Astrocyte (in vitro differentiated cells and primary cell): Measurements from ENCODE around the gene SH3BP2. TPM values are rescaled to one million over a fixed set of nuclear protein-coding genes. Genes with fewer than 3 reads are reported as not detected.
A peak's percentile ranks its signal among the peaks of the same experiment; 100 is the strongest.

Experiments used
- DNase-seq: peaks from one replicate; pipeline ENCODE4 v3.0.0-alpha.2; 2010; ENCODE audit warnings: low read depth
- FAIRE-seq: peaks from 2 replicates; lab custom pipeline; 2011; peaks lifted over from hg19 to GRCh38; lab: Jason Lieb, UNC
- H2AFZ ChIP-seq: 2 replicates; pipeline ENCODE4 v1.6.0; 2012; ENCODE audit warnings: low read depth, low read length, inconsistent platforms
- H3K27ac ChIP-seq: 2 replicates; pipeline ENCODE4 v1.5.1; 2011; ENCODE audit warnings: low read depth, low read length, inconsistent platforms
- H3K27me3 ChIP-seq: 2 replicates; pipeline ENCODE4 v1.6.0; 2011; ENCODE audit warnings: low read length, inconsistent platforms; ENCODE audit not compliant: insufficient read depth
- H3K36me3 ChIP-seq: 2 replicates; pipeline ENCODE4 v1.5.1; 2011; ENCODE audit warnings: low read length, inconsistent platforms; ENCODE audit not compliant: insufficient read depth
- H3K4me1 ChIP-seq: 2 replicates; pipeline ENCODE4 v1.5.1; 2011; ENCODE audit warnings: low read length, inconsistent platforms; ENCODE audit not compliant: insufficient read depth
- H3K4me2 ChIP-seq: 2 replicates; pipeline ENCODE4 v1.6.0; 2012; ENCODE audit warnings: low read length, inconsistent platforms
- H3K4me3 ChIP-seq: 2 replicates; pipeline ENCODE4 v1.5.1; 2011; ENCODE audit warnings: low read depth, mild to moderate bottlenecking, low read length, inconsistent platforms; ENCODE audit not compliant: insufficient read depth
- H3K79me2 ChIP-seq: 2 replicates; pipeline ENCODE4 v1.6.0; 2012; ENCODE audit warnings: mild to moderate bottlenecking, low read length, inconsistent platforms; ENCODE audit not compliant: insufficient read depth
- H3K9ac ChIP-seq: 2 replicates; pipeline ENCODE4 v1.6.0; 2012; ENCODE audit warnings: mild to moderate bottlenecking, low read length, inconsistent platforms
- H3K9me3 ChIP-seq: 2 replicates; pipeline ENCODE4 v1.5.1; 2012; ENCODE audit warnings: low read depth, mild to moderate bottlenecking, low read length, inconsistent platforms; ENCODE audit not compliant: insufficient read depth
- H4K20me1 ChIP-seq: 2 replicates; pipeline ENCODE4 v1.6.0; 2012; ENCODE audit warnings: low read length, inconsistent platforms; ENCODE audit not compliant: insufficient read depth
- H3K27ac Mint-ChIP-seq: one replicate; pipeline ENCODE4 v1.8.0; 2021; ENCODE audit warnings: mild to moderate bottlenecking, mixed read lengths; ENCODE audit not compliant: unreplicated experiment
- H3K27me3 Mint-ChIP-seq: one replicate; pipeline ENCODE4 v1.8.0; 2021; ENCODE audit warnings: low read depth, mixed read lengths; ENCODE audit not compliant: unreplicated experiment
- H3K36me3 Mint-ChIP-seq: one replicate; pipeline ENCODE4 v1.8.0; 2021; ENCODE audit warnings: low read depth, mixed read lengths; ENCODE audit not compliant: unreplicated experiment
- H3K4me1 Mint-ChIP-seq: one replicate; pipeline ENCODE4 v1.8.0; 2021; ENCODE audit warnings: low read depth, mixed read lengths; ENCODE audit not compliant: unreplicated experiment
- H3K4me3 Mint-ChIP-seq: one replicate; pipeline ENCODE4 v1.8.0; 2021; ENCODE audit warnings: mild to moderate bottlenecking, moderate library complexity, mixed read lengths; ENCODE audit not compliant: unreplicated experiment
- H3K9me3 Mint-ChIP-seq: one replicate; pipeline ENCODE4 v1.8.0; 2021; ENCODE audit warnings: mild to moderate bottlenecking, mixed read lengths; ENCODE audit not compliant: unreplicated experiment
- CTCF ChIP-seq: IDR thresholded peaks from 2 replicates; pipeline ENCODE4 v1.5.1; 2011; ENCODE audit warnings: low read depth, mild to moderate bottlenecking, inconsistent platforms, low read length, moderate library complexity; ENCODE audit not compliant: insufficient read depth
- EZH2 ChIP-seq: IDR thresholded peaks from 2 replicates; pipeline ENCODE4 v1.6.1; 2012; ENCODE audit warnings: mild to moderate bottlenecking, low read length, inconsistent platforms; ENCODE audit not compliant: insufficient read depth
- total RNA-seq: library from RNA; stranded (reverse); gene quantifications from 2 replicates; pipeline ENCODE4 v1.2.1, GENCODE V29; 2021

Gene SH3BP2
- total RNA-seq, 1 donor from 2014 or later, result 33.7 TPM

DNA sequence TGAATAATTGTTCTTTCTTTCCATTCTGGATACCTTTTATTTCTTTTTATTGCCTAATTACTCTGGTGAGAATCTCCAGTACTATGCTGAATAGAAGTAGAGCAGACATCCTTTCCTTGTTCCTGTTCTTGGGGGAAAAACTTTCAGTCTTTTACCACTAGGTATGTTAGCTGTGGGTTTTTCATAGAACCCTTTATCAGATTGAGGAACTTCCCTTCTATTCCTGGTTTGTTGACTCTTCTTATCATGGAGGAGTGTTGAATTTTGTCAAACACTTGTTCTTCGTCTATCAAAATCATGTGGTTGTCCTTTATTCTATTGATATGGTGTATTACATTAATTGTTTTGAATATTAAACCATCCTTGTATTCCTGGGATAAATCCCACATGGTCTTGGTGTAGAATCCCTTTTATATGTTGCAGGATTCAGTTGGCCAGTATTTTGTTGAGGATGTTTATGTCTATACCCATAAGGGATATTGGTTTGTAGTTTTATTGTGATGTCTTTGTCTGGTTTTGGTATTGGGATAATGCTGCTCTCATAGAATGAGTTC, 23.6 kb downstream of the SH3BP2 start:
- peaks cover 60% of the 10 kb centered on the region for H3K79me2 ChIP-seq
- H3K27ac Mint-ChIP-seq, result no peak overlapping the region

DNA sequence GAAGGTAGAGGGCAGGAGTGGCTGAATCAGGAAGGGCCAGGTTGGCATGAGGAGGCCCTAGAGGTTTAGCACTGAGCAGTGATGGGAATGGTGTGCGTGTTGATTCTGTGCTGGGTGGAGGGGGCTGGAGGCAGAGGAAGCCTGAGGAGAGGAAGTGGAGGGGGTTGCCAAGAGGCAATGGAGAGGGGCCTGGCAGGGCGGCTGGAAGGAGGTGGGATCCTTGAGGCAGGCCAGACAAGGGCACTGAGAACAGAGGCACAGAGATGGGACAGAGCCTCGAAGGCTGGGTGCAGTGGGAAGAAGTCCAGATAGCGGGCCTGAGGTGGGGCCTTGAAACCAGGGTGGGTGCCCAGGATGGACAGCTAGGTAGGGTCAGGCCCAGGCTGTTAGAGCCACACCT, 24.3 kb downstream of the SH3BP2 start:
- TF ChIP-seq EZH2, result no peak
- no peak for TF ChIP-seq CTCF
- Mint-ChIP-seq H3K9me3 (peaks cover 11% of the 10 kb centered on the region), H3K27me3 (no peaks in the 10 kb centered on the region), H3K4me3 (peak overlapping the region; percentile 83), H3K4me1 (peaks cover 3% of the 10 kb centered on the region), H3K36me3 (peaks cover 12% of the 10 kb centered on the region), H3K27ac (no peak overlapping the region)
- Histone ChIP-seq H3K27me3 (no peaks in the 10 kb centered on the region), H3K9ac (no peak overlapping the region), H3K9me3 (peaks cover 4% of the 10 kb centered on the region), H3K27ac (no peak overlapping the region), H3K36me3 (no peaks in the 10 kb centered on the region), H3K4me1 (peaks cover 13% of the 10 kb centered on the region), H4K20me1 (peaks cover 29% of the 10 kb centered on the region), H3K79me2 (peaks cover 60% of the 10 kb centered on the region), H3K4me3 (no peak overlapping the region), H3K4me2 (peak overlapping the region; percentile 88), H2AFZ (no peak overlapping the region)
- no peak for DNase-seq
- no peak for FAIRE-seq

More for the DNA sequence above, 23.6 kb downstream of the SH3BP2 start:
- peaks cover 19% of the 10 kb centered on the region for H3K4me1 ChIP-seq
- no peak overlapping the region for H3K4me3 ChIP-seq
- H3K27ac ChIP-seq, result no peak overlapping the region
- H2AFZ ChIP-seq, result no peak overlapping the region
- TF ChIP-seq EZH2 (no peak), CTCF (no peak)
- Mint-ChIP-seq H3K36me3 (peaks cover 15% of the 10 kb centered on the region), H3K4me1 (peaks cover 9% of the 10 kb centered on the region), H3K4me3 (peak overlapping the region; percentile 83), H3K9me3 (peaks cover 14% of the 10 kb centered on the region), H3K27me3 (no peaks in the 10 kb centered on the region)
- no peak overlapping the region for H3K4me2 ChIP-seq
- H3K9me3 ChIP-seq, result peaks cover 4% of the 10 kb centered on the region
- peaks cover 32% of the 10 kb centered on the region for H4K20me1 ChIP-seq
- H3K36me3 ChIP-seq, result no peaks in the 10 kb centered on the region
- no peaks in the 10 kb centered on the region for H3K27me3 ChIP-seq
- no peak for DNase-seq
- FAIRE-seq, result no peak
- H3K9ac ChIP-seq, result no peak overlapping the region

DNA sequence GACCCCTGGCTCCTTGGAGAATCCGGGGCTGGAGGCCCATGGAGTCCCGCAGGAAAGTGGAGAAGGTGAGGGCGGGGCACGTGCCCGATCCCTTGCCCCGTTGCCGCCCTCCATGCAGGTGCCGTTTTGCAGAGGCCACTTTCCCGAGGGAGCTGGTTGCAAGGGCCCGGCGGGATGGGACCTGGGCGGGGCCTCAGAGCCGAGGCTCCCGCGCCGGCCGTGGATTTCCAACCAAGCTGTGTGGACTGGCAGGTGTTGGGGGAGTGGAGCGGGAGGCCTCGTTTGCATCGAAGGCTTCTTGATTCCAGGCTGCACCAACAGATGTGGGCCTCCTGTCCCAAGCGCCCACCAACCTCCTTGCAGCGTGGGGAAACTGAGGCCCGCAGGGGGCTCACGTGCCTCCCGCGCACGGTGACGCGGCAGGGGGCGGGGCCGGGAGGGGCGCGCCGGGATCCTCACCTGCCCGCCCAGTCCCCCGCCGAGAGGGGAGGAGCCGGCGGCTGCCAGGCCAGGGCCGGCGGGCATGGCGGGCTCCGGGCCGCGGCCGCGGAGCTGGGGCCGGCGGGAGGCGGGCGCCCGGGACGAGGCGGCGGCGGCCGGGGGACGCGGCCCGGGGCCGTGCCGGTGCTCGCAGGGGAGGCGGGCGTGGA, 24.9 kb downstream of the SH3BP2 start:
- Mint-ChIP-seq H3K9me3 (peaks cover 11% of the 10 kb centered on the region), H3K4me1 (peaks cover 1% of the 10 kb centered on the region), H3K4me3 (peak overlapping the region; percentile 83), H3K36me3 (peaks cover 13% of the 10 kb centered on the region), H3K27ac (no peak overlapping the region), H3K27me3 (no peaks in the 10 kb centered on the region)
- H3K4me2 ChIP-seq, result peak overlapping the region; percentile 88
- no peak for DNase-seq
- H3K9me3 ChIP-seq, result peaks cover 4% of the 10 kb centered on the region
- H4K20me1 ChIP-seq, result peaks cover 30% of the 10 kb centered on the region
- H3K4me1 ChIP-seq, result peaks cover 6% of the 10 kb centered on the region
- no peak for FAIRE-seq
- H3K79me2 ChIP-seq, result peaks cover 59% of the 10 kb centered on the region
- H3K27ac ChIP-seq, result no peak overlapping the region
- TF ChIP-seq CTCF (no peak), EZH2 (no peak)
- peaks cover 2% of the 10 kb centered on the region for H3K36me3 ChIP-seq
- peak overlapping the region; percentile 71 for H3K4me3 ChIP-seq
- H3K27me3 ChIP-seq, result no peaks in the 10 kb centered on the region
- peak overlapping the region; percentile 77 for H2AFZ ChIP-seq
- H3K9ac ChIP-seq, result peak overlapping the region; percentile 85
